ENCODE measurements around the gene ARHGAP9. TPM values are rescaled to one million over a fixed set of nuclear protein-coding genes. Genes with fewer than 3 reads are reported as not detected.

Gene ARHGAP9
- total and polyA plus RNA-seq, 2 of the 8 experiments (the other 6 are each of a cell fraction or from before 2014, with no cell fraction given) = 3.2 to 6.0 TPM

DNA sequence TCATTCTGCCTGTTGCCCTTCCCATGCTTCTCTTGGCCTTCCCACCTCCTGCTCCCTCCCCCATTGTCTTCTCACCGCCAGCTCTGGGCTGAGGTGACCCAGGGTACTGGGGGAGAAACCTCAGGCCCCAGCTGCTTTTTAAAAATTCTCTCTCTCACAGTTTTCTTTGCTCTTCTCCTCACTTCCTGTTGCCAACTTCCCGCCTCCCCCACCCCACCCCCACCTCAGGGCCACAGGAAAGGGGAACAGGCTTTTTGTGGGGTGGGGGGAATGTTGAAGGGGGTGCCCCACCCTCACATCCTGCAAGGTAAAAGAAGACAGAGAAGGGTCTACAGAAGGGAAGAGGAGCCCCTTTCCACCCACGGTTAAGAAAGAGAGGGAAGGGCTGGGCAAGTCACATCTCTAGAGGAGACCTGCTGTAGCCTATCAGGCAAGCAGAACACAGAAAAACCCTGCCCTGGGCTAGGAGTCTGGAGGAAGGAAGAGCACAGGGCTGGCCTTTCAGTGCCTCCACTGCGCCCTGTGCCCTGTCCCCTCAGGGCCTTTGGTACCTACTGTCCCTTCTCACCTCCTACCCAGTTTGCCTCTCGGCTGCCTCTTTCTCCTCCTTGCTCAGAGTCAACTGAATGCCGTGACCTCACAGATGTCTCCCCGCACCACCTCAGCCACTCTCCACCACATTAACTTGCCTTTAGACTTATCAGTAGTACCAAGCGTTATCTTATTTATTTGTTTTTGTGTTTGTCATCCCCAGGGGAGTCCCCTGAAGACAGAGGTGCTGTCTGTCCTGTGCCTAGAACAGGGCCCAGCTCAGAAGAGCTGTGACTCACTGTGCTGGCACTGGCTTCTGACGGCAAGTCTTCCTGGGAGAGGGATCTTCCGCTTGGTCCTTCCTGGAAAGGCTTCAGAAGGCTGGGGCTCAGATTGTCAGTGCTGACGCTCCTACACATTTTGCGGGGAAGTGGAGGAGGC lies 1.7 kb downstream of the ARHGAP9 start:
- H3K14ac ChIP-seq (ENCODE audit: insufficient read length) = no peak overlapping the region
- H2AK5ac ChIP-seq (ENCODE audit: low read depth, low read length) = no peak overlapping the region; the same call in 1 of the 2 replicates
- no peaks in the 10 kb centered on the region for H3K36me3 ChIP-seq (ENCODE audit: control insufficient read depth in 2 of 4, insufficient read depth in 4 of 4, low read length in 3 of 4)
- H2BK15ac ChIP-seq (ENCODE audit: low read length) = peak overlapping the region; percentile 36; the same call in 1 of the 2 replicates
- H4K8ac ChIP-seq (ENCODE audit: extremely low read depth, insufficient read depth, low read length) = peak overlapping the region; percentile 11; the same call in 1 of the 2 replicates
- H3K56ac ChIP-seq (replicated peaks; ENCODE audit: insufficient read length, low read depth, low read length) = no peak overlapping the region
- POLR2A ChIA-PET (ENCODE audit: partially characterized antibody) = interaction anchor here (1.1 to 1.4 kb wide), 3 partner anchors 48 to 237 kb away, joined by 3 to 5 read pairs (median 4); partner anchors contain the start of gene DCTN2
- peaks cover 0 to 25% (median 11%) of the 10 kb centered on the region in 4 experiments; a peak in 6 of 7 replicates for H3K4me1 ChIP-seq (replicated peaks in 1 of 4; ENCODE audit: control insufficient read depth in 3 of 4, insufficient read depth in 4 of 4, low read length in 3 of 4)
- no peak for DNase-seq (ENCODE audit: low read depth in 1 of 2, low spot score in 2 of 2)
- peak overlapping the region; percentile 7; the same call in 1 of the 2 replicates for H2BK5ac ChIP-seq (ENCODE audit: low read depth, low read length)
- no peak overlapping the region for H2AFZ ChIP-seq (ENCODE audit: low read length)
- H4K91ac ChIP-seq (replicated peaks; ENCODE audit: insufficient read length, low read length) = no peak overlapping the region
- H3K4me2 ChIP-seq (ENCODE audit: insufficient read depth in 1 of 2, low read depth in 2 of 2, low read length in 2 of 2) = no peak overlapping the region
- H3K23ac ChIP-seq (ENCODE audit: insufficient read length) = no peak overlapping the region
- no peaks in the 10 kb centered on the region for H3K79me2 ChIP-seq (ENCODE audit: control insufficient read depth in 1 of 2, insufficient read depth in 2 of 2, low read length in 2 of 2)
- H3K27ac ChIP-seq (ENCODE audit: low read depth, low read length) = no peak overlapping the region
- H3K18ac ChIP-seq (ENCODE audit: extremely low read depth, low read length) = peak overlapping the region; percentile 24; the same call in 1 of the 2 replicates
- no peak overlapping the region for H3K9ac ChIP-seq (replicated peaks in 1 of 4; ENCODE audit: extremely low read depth in 1 of 4, low read depth in 3 of 4, low read length in 3 of 4)
- H4K5ac ChIP-seq (ENCODE audit: insufficient read length, low read depth, low read length) = no peak overlapping the region
- CTCF ChIA-PET (ENCODE audit: partially characterized antibody) = interaction anchor here (1.0 to 25.1 kb wide), 6 partner anchors 9 to 251 kb away, joined by 4 to 441 read pairs (median 6); partner anchors contain the start of genes GLI1, INHBE and MARS1
- peak overlapping the region; percentile 78; the same call in 1 of the 2 replicates for H2BK20ac ChIP-seq (ENCODE audit: low read length)
- H2BK120ac ChIP-seq (replicated peaks; ENCODE audit: low read depth, low read length) = no peak overlapping the region
- peaks cover 20 to 43% (median 40%) of the 10 kb centered on the region in 4 experiments for H3K27me3 ChIP-seq (replicated peaks in 1 of 4; ENCODE audit: control insufficient read depth in 3 of 4, extremely low read depth in 1 of 4, insufficient read depth in 3 of 4, low read length in 3 of 4)
- peaks cover 0 to 4% of the 10 kb centered on the region in 2 experiments for H4K20me1 ChIP-seq (replicated peaks in 1 of 2; ENCODE audit: control insufficient read depth in 1 of 2, insufficient read depth in 2 of 2, low read length in 2 of 2)
- H3K9me3 ChIP-seq (ENCODE audit: insufficient read depth in 2 of 2, low read depth in 1 of 2, low read length in 1 of 2) = no peaks in the 10 kb centered on the region
- H2BK12ac ChIP-seq (ENCODE audit: low read depth, low read length) = peak overlapping the region; percentile 4; the same call in 1 of the 2 replicates
- 88% methylated on average over 10 of the region's 12 CpGs; no CpG with 5 or more reads in 1 of the 2 experiments for WGBS, 2 experiments (ENCODE audit: extremely low coverage in 1 of 2, insufficient coverage in 1 of 2, insufficient read length in 1 of 2, insufficient replicate concordance in 2 of 2, low coverage in 1 of 2, low lambda C conversion rate in 2 of 2, missing lambda C conversion rate in 1 of 2)
- peaks cover 8% of the 10 kb centered on the region; the same call in 1 of the 2 replicates for H3K23me2 ChIP-seq (ENCODE audit: low read depth, low read length)
- no peak overlapping the region for H3K4ac ChIP-seq (replicated peaks; ENCODE audit: insufficient read length, low read depth, low read length)
- no peak for FAIRE-seq
- no peak overlapping the region for H3K4me3 ChIP-seq (ENCODE audit: extremely low read depth in 1 of 4, insufficient read depth in 2 of 4, low read depth in 3 of 4, low read length in 4 of 4)
- H3K79me1 ChIP-seq (ENCODE audit: low read depth, low read length) = no peaks in the 10 kb centered on the region
- TF ChIP-seq FOSL1 (IDR thresholded peaks at IDR 0.05; ENCODE audit: insufficient read depth, low read depth, low read length) (no peak), EP300 (IDR thresholded peaks at IDR 0.05; ENCODE audit: borderline replicate concordance in 1 of 2, low read depth in 2 of 2, low read length in 2 of 2) (no peak), CEBPB (IDR thresholded peaks at IDR 0.05; ENCODE audit: low read depth, low read length) (no peak), POU5F1 (IDR thresholded peaks at IDR 0.05; ENCODE audit: low read depth, low read length) (no peak), TAF7 (optimal IDR thresholded peaks at IDR 0.05; ENCODE audit: borderline replicate concordance, low read depth, low read length) (no peak), SUZ12 (IDR thresholded peaks at IDR 0.05; ENCODE audit: low read length) (no peak)
- TF ChIP-seq, protein P1, sequence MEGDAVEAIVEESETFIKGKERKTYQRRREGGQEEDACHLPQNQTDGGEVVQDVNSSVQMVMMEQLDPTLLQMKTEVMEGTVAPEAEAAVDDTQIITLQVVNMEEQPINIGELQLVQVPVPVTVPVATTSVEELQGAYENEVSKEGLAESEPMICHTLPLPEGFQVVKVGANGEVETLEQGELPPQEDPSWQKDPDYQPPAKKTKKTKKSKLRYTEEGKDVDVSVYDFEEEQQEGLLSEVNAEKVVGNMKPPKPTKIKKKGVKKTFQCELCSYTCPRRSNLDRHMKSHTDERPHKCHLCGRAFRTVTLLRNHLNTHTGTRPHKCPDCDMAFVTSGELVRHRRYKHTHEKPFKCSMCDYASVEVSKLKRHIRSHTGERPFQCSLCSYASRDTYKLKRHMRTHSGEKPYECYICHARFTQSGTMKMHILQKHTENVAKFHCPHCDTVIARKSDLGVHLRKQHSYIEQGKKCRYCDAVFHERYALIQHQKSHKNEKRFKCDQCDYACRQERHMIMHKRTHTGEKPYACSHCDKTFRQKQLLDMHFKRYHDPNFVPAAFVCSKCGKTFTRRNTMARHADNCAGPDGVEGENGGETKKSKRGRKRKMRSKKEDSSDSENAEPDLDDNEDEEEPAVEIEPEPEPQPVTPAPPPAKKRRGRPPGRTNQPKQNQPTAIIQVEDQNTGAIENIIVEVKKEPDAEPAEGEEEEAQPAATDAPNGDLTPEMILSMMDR (IDR thresholded peaks at IDR 0.05; ENCODE audit: control extremely low read depth in 1 of 3, insufficient read depth in 1 of 3, low read depth in 1 of 3, low read length in 3 of 3) = no peak

Measured in H1 (cell line).